GM19351 (cell line): ENCODE results near the gene FGG.
A peak's percentile ranks its signal among the peaks of the same experiment; 100 is the strongest.

Source experiments
- ATAC-seq: cut with Tn5 transposase; IDR thresholded peaks from one replicate; pipeline ENCODE4 v1.9.1; 2021; ENCODE audit warnings: mild to moderate bottlenecking, moderate library complexity; ENCODE audit not compliant: unreplicated experiment

The FGG gene

GRCh38 chr4:154559141-154559493 lies 53.3 kb downstream of the FGG start:
- ATAC-seq = peak; percentile 11
